NCI-H146 (cell line): ENCODE measurements around the gene NADK.
"Not testable (repeated sequence)": the region's sequence is repeated elsewhere in the genome, so short reads cannot be mapped to it uniquely, and the experiment has no call there.

Source experiments
- DNase-seq: peaks from one replicate; lab custom pipeline; 2025; lab: John Stamatoyannopoulos, UW

The NADK gene

DNA sequence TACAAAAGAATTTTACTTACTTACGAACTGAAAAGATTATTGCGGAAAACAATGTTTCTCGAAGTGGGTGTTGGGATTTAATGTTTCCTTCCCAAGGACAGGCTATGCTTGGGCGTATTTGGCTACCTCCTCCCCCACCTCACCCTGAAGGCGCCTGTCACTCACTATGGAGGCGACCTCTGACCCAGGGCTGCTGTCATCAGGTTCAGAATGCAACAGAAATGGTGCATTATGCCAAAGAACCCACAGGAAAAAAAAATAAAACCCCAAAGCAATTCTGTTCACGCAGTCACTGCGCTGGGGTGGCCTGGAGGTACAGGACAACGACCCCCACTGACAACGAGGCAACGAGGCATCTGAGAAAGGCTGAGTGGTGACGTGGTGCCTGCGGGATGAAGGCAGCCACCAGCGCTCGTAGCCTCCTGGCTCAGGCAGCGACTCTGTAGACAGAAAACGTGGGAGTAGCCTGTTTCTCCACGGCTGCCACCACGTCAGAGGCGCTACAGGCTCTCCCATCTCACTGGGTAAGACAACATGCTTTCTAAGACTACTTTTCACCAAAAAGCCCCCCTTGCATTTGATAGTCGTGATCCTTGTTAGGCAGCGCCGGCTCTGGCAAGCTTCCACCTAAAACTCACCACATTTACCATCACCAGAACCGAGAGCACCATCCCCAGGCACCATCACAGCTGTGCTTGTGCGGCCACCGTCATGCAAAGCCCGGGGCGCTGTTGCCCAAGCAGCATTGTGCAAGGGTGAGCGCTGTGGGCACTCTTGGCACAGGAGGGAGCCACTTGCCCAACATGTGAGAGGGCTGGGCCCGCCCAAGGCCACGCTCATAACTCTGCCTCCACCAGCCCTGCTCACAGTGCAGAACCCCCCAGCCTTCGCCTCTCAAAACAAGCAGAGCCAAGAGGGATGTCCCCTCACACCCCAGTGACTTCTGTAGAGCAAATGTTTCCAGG, 14.3 kb downstream of the NADK start:
- DNase-seq = no peak

DNA sequence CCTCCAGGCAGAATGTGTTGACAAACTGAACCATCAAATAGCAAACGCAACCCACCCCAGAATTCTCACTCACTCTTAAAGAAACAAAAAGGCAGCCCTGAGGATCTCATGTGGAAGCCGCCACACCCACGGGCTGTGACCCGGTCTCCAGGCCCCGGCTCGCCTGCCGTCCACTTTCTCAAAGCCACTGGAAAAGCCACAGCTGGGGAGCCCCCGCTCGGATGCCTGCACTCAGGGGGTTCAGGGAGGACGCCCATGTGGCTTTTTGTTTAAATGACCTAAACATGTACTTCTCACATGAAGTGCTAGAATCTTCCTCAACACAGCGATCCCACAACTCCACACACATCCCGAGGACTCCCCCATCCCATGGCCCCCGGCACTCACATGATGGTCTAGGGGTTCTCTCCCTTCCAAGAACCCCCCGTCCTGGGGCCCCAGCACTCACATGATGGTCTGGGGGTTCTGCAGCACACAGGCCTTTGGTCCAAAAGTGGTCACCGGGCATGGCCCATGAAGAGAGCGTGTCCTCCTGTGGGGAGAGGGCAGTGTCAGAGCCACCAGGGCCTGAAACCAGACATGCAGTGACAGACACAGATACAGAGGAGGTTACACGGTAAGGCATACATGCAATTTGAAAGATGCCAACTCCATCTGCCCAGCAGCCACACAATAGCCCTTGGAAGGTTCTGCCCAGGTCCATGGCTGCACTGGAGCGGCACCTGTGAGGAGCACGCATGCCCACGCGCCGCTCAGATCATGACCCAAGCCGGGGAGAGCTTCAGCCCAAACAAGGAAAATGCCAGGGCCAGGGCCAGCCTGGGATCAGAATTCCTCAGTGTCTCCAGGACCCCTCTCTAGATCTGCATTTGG, 16.5 kb downstream of the NADK start:
- DNase-seq = no peak

- DNase-seq = no peak
Observed at GRCh38 chr1:1760715-1761114, 17.6 kb downstream of the NADK start.

DNA sequence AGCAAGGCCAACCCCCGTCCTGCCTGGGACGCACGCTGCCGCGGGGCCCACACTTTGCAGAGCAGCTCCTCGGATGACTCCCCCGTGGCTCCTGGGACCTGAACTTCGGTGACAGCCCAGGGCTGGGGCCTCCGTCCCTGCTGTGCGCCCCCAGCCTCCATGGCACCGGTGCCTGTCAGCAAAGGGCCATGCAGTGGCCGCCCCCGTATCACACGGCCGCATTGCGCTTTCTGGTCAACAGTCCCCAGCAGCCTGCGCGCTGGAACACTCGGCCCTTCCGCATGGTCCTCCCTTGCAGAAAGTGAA, 18.0 kb downstream of the NADK start:
- DNase-seq = no peak

DNA sequence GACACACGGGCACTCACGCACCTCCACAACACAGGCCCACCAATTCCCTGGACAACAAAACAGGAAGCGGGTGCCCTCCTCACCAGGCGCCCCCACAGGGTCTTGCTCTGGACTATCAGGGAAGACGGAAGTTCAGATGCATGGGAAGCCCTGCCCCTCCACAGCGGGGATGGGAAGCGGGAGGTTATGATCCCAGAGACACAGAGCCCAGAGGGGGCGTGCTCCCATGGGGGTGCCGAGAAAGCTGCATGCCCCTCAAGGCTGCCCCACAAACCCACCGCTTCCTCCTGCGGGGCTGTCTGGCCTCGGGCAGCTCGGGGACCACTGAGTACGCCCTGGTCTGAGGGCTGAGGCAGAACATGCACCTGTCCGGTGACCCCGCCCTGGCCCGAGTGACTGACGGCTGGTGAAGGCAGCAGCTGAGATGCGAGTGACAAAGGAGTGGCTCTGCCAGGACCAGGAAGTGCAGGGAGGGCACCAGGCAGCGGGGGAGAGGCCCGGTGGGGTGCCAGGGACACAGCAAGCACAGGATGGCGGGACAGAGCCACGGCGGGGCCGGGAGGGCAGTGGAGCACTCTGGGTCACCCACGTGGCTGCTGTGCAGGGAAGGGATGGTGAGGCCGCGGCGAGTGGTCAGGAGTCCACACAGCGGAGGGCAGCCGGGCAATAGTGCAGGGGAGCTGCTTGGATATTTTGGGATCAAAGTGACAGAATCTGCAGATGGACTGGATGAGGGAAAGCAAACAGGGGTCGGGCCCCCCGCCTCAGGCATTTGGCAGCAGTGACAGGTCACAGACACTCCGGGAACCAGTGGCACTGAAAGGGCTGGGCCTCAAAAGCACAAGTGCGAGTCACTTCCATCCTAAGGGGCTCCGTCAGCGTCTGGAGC, 18.6 kb downstream of the NADK start:
- peak; percentile 2 for DNase-seq

GRCh38 chr1:1758692-1759455, 19.4 kb downstream of the NADK start:
- DNase-seq = peak; percentile 18

DNA sequence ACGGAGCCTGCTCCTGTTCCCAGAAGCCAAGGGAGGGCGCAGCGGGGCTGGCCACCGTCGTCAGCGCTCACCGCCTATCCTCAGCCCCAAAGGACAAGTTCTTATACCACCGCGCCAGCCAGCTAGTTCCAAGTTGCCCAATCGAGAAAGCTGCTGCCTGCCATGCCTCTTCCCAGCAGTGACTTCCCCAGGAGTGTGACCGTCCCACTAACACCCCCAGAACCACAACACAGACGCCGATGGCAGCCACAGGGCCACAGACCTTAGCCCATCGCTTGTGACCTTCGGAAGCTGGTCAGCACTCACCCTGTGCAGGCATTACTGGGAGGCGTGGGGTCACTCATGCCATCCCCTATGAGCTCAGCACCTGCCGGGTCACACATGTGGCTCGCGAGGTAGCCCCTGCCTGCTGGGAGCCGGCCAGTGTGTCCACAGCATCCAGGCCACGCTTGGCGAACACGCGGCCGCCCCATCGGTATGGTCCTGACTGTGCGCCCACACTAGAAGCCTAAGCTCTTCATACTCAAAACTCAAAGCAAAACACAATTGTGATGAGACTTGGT, 20.1 kb downstream of the NADK start:
- no peak for DNase-seq

DNA sequence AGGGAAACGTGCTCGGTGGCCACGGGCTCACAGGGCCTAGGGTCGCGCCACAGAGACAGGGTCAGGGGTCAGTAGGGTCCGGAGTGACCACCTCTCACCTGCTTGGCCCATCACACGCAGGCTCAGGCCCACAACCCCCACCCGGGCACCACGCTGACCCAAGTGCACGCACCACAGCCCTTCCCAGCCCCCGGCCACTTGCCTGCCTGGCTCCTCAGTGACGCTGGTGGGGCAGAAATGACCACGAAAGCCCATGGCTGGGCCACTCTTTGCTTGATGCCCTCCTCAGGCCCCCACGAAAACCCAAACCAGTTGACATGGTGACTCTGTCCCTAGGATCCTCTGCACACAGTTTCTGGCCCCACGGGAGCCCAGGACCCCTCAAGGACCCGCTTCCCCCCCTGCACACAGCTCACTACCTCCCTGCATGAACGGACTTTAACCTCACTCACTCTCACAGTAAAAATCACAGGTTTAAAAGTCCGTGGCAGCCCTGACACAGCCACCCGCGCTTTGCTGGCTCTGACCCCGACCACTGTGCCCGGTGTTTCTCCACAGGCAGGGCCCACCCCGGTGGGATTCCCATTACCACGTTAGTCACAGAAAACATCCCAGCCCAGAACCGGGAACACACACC, 20.7 kb downstream of the NADK start:
- no peak for DNase-seq

- DNase-seq = no peak
Observed at GRCh38 chr1:1756661-1757421, 21.4 kb downstream of the NADK start.

DNA sequence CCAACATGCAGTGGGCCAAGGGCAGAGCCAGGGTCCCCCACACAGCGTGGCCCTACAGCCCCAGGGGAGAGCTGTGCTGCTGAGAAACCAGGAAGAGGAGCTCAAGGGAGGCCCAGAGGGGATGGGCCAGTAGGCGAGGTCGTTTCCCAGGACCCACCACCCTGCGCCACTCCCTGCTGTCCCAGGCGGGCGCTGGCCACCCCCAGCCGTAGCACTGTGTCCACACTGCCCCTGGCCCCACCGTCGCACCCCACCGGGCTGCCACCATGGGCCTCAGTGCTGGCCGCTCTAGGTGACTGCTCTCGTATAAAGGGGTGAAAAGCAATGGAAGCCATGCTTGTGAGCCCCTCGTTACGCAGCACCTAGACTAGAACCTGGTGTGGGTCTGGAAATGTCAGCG, 22.4 kb downstream of the NADK start:
- no peak for DNase-seq

DNA sequence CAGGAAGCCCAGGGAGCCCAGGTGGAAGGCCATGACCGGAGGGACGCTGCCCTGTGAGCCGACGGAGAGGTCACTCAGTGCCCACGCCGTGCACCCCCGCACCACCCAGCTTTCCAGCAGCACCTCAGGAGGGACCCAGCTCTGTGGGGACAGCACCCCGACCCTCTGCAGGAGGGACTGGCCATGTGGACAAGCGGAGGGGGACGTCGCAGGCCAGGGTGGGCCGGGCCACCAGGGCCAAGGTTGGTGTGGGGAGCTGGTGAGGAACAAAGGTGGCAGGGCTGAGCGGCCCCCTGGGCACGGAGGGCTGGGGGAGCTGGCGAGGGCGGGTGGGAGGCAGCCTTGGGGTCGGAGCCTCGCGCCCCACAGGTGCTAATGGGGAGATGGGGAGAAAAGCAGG, 22.8 kb downstream of the NADK start:
- no peak for DNase-seq

DNA sequence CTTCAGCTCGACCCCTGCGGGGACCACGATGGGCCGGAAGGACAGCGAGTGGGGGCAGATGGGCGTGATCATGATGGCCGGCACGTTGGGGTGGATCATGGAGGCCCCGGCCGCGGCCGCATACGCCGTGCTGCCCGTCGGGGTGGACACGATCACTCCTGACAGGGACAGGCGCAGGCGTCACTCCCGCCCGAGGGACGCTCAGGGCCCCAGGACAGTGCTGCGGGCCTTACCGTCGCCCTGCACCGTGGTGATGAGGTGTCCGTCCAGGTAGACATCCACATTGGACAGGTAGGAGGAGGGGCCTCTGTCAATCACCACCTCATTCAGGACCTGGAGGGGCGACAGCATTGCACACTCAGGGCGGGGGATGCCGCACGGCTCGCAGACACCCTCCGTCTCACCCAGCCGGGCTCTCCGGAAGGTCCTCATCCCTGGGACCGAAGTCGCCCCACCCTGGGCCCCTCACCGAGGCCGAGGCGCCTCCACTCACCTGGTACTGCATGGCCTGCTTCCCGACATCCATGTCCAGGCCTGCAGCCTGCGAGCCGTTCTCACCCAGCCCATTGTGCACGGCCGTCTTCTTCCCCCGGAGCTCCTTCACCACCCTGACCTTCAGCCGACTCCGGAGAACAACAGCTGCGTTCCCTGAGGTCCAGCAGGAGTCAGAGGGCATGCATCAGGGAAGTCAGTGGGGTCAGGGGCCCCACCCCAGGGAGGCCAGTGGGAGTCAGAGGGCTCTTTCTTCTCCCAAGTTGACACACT, 24.0 kb downstream of the NADK start:
- DNase-seq = no peak

DNA sequence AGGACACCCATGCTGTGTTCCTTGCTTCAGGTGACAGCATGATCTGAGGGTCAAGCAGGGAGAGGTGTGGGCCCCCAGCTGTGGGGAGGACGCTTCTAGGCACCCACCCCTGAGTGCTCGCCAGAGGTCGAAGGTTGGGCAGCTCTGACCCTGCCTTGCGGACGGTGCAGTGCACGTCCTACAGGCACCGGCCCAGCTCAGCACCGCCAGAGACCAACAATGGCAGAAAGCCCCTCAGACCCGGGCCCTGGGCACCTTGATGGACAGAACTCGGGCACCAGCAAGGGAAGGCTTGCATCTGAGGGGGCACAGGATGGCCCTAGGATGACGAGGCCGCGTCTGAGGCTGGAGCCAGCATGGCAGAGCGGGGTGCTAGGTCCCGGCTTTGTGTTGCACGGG, 24.7 kb downstream of the NADK start:
- DNase-seq = no peak

DNA sequence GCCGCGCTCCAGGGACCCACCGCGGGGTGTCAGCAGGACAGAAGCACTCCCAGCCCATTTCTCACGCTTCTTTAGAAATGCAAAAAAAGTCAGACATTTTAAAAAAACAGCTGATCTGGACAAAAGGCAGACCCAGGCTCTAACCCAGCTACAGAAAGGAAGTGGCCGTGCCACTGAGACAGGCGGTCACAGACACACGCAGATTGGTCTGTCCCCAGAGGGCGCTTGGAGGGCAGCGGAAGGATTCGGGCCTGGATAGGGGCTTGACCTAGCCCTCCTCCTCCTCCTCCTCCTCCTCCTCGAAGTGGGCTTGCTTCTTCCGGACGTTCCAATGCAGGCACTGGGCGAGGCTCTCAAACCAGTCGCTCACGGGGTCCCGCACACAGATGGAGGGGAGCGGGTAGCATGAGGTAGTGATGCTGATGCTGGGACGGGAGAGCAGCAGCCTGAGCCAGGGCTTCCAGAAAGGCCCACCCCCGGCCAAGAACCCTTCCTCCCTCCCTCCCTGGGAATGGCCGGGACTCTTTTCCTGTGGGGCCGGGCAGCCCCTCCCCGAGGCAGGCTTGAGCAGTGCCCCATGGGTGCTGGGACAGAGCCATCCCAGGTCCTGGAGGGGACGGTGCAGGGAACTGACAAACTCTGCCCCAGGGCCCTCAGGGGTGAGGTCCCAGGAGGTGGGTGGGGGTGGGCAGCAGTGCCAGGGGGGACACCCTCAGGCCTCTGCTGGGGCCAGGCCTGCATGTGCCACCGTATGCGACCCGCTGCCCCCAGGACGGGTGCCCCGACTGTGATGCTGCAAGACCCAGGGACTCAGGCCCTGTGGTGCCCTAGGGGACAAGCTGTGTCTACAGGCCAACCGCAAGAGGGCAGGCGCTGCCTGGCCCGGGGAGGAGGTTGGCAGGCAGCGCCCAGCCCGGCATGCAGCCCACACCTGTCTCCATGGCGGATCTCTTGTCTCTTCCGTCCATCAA, 25.3 kb downstream of the NADK start:
- DNase-seq = no peak

DNA sequence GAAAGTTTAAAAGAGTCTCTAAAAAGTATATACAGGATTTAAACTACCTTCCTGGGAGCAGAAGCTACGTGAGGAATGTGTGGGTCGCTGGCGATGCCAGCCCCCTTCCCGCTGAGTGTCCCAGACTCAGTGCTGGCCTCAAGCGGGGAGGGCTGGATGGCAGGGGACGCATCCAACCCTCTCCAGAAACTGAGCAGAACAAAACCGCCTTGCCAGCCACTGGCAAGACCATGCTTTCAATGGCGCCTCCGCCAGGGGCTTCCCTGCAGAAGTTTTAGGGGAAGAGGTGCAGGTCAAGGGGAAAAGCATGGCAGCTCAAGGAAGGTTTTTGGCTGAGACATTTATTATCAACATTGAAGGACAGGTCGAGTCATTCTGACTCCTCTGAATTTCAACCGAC, 26.1 kb downstream of the NADK start:
- no peak for DNase-seq

GRCh38 chr1:1749941-1750340, 28.3 kb downstream of the NADK start:
- not testable (repeated sequence) for DNase-seq

- no peak for DNase-seq
Observed at GRCh38 chr1:1748686-1749321, 29.5 kb downstream of the NADK start.
